ENCODE results near the gene NRDE2.

The NRDE2 gene

DNA sequence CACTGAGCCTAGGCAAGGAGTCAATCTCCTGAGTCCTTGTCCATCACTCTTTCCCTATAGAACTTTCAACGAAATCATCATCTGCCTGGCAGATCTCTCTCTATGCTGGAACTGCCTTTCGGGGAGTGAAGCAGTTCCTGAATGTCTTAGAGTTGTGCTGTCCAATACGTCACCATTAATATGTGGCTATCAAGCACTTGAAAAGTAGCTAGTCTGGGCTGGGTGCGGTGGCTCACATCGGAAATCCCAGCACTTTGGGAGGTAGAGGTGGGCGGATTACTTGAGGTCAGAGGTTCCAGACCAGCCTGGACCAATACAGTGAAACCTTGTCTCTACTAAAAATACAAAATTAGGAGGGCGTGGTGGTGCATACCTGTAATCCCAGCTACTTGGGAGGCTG, 35.1 kb downstream of the NRDE2 start:
- DNase-seq: no peak

DNA sequence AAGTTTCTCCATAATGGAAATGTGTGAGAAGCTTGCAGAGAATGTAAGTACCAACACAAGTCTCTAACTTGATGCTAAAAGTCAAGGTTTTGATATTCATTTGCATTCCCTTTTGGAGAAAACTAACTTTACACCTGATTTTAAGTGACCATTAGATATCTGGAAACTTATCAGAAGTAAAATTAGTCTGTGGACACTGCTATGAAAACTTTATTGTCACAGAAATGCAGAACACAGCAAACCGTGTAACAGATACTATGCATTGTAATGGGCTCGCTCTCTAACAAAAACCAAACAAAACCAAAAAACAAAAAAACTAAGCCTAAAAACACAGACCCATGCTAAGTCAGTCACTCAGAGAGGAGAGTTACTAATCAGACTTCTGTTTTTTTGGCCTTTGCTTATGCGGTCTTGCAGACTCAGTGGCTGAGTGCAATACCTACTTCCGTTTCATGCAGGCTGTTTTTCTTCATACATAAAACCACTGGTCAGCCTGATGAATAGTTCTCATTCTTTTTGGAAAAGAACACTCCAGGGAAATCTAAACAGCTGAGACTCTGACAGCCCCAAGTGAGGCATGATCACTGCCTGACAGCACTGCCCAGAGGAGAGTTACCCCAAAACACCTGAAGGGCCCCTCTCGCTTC, 35.7 kb downstream of the NRDE2 start:
- no peak for DNase-seq

DNA sequence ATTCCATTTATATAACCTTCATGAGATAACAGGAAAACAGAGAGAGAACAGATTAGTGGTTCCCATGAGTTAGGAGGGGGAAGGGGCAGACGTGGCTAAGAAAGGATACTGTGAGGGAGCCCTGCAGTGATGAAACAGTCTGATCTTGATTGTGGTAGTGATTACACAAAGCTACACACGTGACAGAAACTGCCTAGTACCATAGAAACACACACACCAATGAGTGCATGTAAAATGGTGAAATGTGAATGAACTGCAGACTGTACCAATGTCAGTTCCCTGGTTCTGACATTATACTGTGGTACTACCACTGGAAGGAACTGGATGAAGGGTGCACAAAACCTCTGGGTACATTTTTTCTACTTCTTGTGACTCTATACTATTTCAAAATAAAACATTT, 36.9 kb downstream of the NRDE2 start:
- no peak for DNase-seq

DNA sequence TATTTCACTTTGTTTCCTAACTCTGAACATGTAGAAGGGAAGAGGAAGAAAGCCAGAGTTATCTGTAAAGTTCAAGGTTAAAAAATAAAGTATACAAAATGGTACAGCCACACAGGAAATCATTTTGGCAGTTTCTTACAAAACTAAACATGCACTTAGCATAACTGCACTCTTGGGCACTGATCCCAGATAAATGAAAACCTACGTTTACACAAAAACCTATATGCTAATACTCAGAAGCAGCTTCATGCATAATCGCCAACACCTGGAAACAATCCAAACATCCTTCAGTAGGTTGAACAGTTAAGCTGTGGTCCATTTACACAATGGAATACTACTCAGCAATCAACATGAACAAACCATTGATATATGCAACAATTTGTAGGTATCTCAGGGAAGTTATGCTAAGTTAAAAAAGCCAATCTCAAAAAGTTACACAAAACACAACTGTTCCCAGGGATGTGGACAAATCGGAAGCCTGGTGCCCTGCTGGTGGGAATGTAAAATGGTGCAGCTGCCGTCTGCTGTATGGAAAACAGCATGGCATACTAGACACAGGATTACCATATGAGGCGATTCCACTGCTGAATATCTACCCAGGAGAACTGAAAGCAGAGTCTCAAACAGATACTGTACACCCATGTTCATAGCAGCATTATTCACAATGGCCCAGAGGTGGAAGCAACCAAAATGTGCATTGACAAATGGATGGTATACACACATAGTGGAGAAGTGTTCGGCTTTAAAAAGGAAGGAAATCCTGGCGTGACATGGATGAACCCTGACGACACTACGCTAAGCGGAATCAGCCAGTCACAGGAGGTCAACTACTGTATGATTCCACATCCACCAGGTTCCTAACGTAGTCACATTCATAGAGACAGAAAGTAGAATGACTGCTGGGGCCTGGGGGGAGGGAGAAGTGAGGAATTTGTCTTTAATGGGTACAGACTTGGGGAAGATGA, 37.7 kb downstream of the NRDE2 start:
- DNase-seq: no peak

DNA sequence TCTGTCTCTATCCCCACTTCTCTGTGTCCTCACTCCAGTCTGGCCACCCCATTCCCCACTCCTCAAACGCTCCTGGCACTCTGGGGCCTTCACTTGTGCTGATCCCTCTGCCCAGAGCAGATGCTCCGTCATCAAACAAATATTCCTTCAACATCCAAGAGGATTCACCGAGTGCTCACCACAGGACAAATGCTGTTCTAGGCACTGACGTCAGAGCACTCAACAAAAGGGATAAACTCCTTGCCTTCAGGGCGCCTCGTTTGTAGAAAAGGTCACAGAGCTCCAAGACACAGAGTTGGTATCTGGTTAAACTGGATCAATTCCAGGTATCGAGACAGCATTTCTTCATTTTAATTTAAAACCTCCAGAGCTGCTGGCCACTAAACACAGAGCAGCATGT, 40.0 kb downstream of the NRDE2 start:
- no peak for DNase-seq

DNA sequence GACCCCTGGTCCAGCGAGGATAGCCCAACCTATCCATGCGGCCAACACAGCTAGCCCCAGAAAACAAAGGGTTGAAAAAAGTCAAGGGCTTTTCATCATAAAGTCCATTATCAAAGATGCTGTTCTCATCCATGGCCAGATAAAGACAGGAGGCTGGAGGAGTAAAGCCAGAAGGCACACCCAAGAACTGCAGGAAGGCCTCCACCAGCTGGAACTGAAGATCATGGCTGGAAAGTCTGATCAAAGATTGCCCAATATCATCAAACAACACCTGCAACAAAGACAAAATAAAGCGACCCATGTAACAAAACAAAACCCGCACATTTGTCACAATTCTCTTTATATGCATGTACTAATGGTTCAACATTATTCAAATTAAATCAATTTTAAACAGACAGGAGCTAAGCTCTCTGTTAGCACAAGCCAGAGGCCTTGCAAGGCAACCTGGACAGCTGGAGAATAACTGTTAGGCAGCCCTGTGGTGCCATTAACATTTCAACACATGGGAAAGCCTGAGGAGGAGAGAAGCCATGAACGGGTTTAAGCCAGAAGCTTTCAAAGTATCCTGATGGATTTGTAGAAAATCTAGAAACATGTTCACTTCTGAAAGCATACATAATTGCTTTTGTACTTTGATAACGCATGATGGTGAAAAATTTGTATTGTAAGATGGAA, 41.3 kb downstream of the NRDE2 start:
- DNase-seq: no peak

DNA sequence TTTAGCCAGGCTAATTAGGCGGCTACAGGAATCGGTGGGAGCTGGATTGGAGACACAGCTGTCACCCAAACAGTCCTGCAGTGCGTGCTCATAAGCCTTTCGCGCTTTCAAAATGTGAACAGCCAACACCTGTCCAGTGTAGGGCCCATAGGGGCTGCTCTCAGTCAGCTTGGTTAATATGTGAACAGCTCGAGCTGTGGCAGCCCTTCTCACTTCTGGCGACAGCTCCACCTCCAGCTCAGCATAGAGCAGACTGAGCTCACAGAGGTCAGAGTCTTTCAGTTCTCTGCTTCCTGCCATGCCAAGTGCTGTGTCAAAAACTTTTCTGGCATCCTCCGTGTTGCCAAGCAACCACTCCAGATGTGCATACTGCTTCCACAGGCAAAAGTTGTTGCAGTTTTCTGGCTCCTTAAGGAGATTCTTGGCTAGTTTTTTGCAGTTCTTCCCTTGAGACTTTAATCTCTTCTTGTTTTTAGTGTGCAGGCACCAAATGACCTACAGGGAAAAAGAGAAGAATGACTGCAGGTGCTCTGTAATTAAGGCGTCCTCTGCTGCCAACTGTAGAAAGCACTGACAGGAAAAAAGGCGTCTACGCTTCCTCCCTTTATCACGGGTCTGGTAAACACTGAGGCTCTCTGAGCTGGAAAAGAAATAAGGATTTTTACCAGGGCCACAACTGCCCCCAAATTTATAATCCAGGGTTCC, 42.9 kb downstream of the NRDE2 start:
- DNase-seq: no peak

DNA sequence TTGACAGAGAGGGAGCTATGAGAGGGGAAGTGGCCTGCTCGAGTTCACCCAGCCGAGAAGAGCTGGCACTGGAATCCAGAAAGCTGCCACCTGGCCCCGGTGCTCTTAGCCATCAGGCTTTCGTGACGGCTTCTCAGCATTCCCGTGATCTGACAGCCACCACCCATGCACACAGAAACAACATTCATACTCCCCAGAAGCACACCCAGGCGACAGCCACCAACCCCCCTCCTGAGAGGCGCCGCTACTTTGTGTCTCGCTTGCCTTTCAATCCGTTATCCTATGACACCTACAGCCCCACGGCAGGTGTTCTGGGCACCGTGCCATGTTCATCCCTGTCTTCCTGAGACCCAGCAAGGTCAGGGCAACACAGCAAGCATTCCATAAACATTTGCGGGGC, 44.0 kb downstream of the NRDE2 start:
- no peak for DNase-seq

DNA sequence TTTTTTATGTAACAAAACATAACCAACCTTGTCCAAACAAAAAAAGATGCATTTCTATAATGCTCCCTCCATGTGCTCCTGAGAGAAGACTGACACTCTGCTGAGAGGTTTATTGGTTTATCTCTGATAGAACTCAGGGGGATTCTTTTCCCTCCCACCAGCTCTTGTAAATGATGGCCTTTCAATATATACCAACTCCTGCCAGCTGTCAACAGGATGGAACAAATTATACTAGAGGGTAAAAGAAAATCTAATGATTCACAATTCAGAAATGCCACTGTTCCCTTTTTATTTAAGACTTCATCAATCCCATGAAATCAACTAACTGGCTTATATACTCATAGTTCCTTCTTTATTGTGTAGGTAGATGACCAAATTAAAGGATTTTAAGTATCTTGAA, 50.0 kb downstream of the NRDE2 start:
- DNase-seq: peak; percentile 56

DNA sequence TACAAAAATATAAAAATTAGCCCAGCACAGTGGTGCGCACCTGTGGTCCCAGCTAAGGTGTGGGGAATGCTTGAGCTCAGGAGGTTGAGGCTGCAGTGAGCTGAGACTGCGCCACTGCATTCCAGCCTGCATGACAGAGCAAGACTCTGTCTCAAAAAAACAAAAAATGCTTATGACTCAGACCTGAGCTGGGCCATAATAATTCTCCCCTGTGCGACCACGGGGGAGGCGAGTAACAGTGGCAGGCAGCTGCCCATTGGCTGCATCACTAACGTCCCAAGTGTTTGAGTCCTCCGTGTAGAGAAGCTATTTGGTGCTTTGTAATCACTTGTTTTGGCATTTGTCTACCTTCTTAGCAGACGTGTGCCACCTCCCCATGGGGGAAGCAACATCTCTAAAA, 50.5 kb downstream of the NRDE2 start:
- peak; percentile 89 for DNase-seq

DNA sequence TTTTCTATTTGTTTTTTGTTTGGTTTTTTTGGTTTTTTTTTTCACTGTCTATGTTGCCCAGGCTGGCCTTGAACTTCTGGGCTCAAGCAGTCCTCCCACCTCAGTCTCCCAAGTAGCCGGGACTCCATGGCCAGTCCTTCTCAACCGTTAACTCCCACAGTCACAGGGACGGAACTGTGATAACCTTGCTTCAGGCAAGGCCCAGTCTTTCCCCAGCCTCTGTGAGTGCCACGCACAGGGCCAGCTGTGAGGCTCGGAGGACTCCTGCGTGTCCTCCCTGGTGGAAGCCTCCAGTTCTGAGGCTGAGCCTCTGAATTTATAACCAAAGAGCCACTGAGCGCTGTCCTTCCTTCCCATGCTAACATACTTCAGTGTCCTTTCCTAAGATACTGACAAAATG, 51.6 kb downstream of the NRDE2 start:
- no peak for DNase-seq

DNA sequence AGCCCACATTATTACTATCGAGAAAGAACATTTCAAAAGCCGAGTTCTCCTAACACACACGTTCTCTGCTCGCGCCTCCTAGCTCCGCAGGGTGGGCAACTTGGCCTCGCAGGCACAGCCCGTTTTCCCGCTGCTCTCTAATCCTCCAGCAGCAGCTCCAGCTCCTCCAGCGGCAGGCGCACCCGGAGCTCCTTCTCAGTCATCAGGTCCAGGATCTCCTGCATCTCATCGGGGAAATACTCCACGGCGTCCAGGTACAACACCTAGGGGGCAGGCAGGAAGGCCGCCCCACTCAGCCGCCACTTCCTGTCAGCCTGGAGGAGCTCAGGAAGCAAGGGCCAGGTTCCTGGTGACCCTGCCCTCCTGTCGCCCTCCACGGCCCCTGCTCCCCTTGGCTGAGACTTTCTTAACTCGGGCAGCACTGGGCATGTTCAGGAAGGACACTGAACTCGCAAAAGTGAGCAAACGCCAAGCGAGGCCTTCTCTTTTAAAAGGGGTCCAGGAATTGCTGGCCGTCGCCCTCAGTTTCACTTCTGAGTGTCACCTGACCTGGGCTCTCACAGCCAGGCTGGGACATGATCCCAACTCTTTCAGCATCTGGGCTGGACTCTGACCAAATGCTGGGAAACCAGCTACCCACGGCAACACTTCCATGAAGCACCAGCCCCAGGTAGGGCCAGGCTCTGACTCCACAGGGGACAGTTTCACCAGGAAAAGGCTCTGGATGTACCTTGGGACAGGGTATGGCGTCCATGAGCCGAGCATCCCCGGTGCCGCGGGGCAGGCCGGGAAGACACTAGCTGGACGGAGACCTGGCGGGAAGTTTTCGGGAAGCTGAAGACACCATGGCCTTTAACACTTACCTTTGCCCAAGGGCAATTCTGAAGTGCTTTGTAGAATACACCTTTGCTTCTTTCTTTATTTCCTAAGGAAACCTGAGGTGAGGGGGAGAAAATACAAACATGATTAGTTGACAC, 53.3 kb downstream of the NRDE2 start:
- no peak for DNase-seq

DNA sequence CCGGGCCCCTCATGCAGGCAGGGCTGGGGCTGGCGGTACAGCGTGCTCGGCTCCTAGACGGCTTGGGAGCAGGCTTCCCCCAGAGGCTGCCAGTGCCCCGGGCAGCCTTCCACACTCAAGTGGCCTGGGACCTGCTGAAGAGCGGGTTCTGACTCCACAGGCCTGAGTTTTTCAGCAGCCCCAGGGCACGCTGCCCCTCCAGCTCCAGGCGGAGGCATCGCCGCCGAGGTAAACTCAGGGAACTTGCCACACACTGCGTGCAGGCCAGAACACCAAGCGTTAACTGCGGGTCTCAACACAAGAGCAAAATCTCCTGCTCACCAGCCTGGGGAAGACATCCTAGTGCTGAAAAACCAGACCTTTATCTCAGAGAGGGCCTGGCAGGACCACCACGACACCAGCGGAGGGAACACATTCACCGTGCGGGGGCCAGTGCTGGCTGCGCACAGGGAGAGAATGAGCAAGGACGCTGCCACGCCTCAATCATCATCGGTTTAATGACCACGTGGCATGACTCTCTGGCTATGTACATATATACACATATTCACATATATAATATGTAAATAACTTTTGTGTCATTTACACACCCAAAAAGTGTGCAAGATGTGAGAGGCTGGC, 54.1 kb downstream of the NRDE2 start:
- no peak for DNase-seq

DNA sequence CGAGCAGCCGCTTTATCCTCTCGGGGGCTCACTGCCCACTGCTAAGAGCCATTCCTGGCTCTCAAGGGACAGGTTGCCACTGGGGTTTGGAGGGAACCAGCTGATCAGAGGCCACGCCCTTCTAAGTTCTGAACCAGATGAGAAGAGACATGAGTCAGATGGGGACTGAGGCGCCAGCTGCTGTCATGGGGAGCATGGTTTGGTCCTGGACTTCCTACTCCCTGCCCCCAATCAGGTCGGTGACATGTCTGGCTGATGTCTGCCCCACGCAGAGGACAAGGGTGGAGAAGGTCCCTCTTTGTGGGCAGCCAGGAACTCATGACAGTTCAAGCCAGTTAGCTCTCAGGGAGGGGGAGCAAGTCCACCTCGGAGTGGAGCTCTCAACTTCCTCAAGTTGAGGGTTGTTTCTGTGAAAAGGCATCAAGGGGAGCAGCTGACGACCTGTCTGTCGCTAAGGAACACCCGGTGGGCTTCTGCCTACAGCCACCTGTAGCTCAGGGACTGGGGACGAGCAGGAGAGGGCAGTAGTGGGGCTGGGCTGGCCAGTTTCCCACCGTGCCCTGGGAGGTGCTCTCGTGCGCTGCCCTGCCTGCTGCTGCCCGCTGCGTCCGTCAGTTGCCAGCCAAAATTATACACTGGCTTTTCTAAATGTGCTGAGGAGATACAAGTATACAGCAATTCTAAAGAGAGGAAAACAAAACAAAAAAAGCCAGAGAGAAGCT, 54.9 kb downstream of the NRDE2 start:
- DNase-seq: peak; percentile 16

DNA sequence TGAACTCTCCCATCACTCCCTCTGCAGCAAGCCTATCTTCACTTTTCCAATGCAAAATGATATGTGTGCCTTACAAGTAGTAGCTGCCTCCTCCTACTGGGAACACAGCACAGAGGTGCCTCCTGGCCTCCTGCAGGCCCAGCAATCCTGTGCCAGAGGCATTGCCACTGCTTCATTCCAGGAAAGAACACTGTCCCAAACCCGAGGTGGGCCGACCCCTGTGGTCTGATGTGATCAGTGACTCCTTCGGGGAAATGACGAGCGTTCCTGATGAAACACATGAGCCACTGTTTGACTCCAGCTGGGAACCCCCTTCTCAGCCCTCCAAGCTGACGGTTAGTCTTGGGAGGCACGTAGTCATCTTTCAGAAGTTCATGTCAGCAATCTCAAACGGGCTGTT, 55.9 kb downstream of the NRDE2 start:
- DNase-seq: peak; percentile 68

DNA sequence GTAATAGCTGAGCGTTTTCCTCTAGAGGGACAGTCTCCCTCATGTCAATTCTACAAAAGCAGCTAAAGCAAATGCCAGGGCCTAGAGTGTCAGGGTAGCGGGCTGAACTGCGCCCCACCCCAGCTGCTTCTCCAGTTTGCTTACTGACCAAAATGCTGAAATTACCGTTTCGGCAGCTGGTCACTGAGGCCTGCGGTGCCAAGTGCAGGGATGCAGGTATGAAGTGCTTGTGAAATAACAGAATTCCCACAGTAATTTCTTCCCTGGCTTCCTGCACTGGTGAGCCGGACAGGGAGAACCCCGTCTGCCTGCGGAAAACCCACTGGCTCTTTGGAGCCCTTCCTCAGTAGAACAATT, 56.3 kb downstream of the NRDE2 start:
- no peak for DNase-seq

DNA sequence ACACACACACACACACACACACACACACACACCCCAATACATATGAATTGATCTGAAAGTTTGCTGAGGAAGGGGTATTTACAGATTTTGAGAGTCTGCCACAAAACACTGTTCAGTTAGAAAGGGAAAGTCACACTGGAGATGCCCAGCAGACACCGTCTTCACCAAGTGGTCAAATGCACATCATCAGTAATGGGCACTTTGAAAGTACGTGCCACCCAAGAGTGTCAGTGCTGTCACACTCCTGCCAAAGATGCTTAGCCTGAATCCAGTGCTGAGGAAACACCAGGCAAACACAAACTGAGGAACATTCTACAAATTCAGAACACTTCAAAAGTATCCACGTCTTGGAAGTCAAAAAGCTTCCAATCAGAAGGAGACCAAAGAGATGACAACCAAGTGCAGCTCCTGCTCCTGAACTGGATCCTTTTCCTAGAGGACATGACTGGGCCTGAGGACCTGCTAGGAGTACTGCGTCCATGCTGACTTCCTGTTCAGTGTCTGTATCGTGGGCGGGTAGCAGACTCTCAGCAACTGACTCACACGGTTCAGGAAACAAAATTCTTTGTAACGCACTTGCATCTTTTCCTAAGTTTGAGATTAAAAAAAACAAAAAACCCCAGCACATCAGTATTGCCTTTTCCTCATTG, 56.8 kb downstream of the NRDE2 start:
- peak; percentile 70 for DNase-seq

DNA sequence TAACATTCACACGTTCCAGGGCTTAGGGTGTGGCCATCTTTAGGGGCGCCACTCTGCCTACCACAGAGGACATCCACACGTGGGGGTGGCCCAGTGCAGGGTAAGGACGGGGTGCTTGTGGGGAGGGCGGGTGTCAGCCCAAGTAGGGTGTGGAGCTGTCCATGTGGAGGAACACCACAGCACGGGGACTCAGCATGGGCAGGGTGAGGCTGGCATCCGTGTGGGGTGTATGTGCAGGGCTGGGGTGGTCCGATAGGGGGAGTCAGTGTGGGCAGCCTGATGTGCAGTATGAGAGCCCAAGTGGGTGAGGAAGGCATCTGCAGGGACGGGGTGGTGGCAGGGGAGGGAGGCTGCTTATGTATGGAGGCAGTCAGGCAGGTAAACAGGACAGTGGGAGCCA, 57.7 kb downstream of the NRDE2 start:
- DNase-seq: no peak

DNA sequence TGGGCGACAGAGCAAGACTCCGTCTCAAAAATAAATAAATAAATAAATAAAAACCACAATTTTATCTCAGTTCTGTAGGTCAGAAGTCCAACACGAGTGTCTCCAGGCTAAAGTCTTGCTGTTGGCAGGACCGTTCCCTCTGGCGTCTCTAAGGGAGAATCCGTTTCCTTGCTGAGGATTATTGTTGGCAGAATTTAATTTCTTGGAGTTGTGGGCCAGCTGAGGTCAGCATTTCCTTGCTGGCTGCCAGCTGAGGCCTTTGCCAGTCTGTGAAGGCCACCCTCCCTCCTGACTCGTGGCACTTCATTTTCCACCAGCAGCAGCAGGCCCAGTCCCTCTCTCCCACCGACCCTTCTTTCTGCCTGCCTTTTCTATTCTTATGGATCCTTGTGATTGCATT, 58.2 kb downstream of the NRDE2 start:
- no peak for DNase-seq

DNA sequence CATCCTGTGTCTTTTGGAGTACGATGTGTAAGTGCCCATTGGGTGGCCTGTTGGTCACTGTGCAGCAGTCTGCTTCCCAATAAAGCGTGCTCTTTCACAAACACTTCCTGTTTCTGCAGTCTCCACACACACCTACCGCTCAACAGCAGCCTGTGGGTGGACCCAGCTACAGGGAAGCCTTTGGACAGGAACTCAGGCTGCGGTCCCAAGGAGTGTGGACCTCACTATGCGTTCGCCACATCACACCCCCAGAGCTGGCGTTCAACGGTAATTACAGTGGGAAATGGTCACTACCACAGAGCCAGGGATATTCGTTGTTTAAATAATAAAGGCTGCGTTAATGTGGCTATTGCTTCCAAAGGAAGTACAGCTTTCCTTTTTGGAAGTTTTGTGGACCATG, 59.2 kb downstream of the NRDE2 start:
- no peak for DNase-seq
